ENCODE measurements around the gene RTL1. TPM values are rescaled to one million over a fixed set of nuclear protein-coding genes. Genes with fewer than 3 reads are reported as not detected.

Gene RTL1
- total RNA-seq, 1 donor from 2014 or later = not detected

GRCh38 chr14:100865682-100866591 is 37.6 kb downstream of the RTL1 start:
- no peak for DNase-seq (ENCODE audit: extremely low spot score, unreplicated experiment)
- Mint-ChIP-seq H3K27ac (ENCODE audit: unreplicated experiment) (no peak overlapping the region), H3K4me1 (ENCODE audit: unreplicated experiment) (no peaks in the 10 kb centered on the region)

GRCh38 chr14:100864960-100865681 is 38.4 kb downstream of the RTL1 start:
- Mint-ChIP-seq H3K4me3 (ENCODE audit: unreplicated experiment) (no peak overlapping the region), H3K4me1 (ENCODE audit: unreplicated experiment) (no peaks in the 10 kb centered on the region), H3K9me3 (ENCODE audit: unreplicated experiment) (no peaks in the 10 kb centered on the region), H3K27ac (ENCODE audit: unreplicated experiment) (no peak overlapping the region), H3K36me3 (ENCODE audit: unreplicated experiment) (no peaks in the 10 kb centered on the region), H3K27me3 (ENCODE audit: unreplicated experiment) (no peaks in the 10 kb centered on the region)
- no peak for DNase-seq (ENCODE audit: extremely low spot score, unreplicated experiment)
- TF ChIP-seq CTCF (IDR thresholded peaks at IDR 0.05) = no peak

More at GRCh38 chr14:100865682-100866591, 37.6 kb downstream of the RTL1 start:
- no peak for TF ChIP-seq CTCF (IDR thresholded peaks at IDR 0.05)
- H3K4me3 Mint-ChIP-seq (ENCODE audit: unreplicated experiment) = no peak overlapping the region
- H3K27me3 Mint-ChIP-seq (ENCODE audit: unreplicated experiment) = no peaks in the 10 kb centered on the region
- no peaks in the 10 kb centered on the region for H3K36me3 Mint-ChIP-seq (ENCODE audit: unreplicated experiment)
- H3K9me3 Mint-ChIP-seq (ENCODE audit: unreplicated experiment) = no peaks in the 10 kb centered on the region

GRCh38 chr14:100864206-100864605 is 39.3 kb downstream of the RTL1 start:
- H3K36me3 Mint-ChIP-seq (ENCODE audit: unreplicated experiment) = no peaks in the 10 kb centered on the region
- no peak overlapping the region for H3K4me3 Mint-ChIP-seq (ENCODE audit: unreplicated experiment)
- DNase-seq (ENCODE audit: extremely low spot score, unreplicated experiment) = no peak
- no peaks in the 10 kb centered on the region for H3K27me3 Mint-ChIP-seq (ENCODE audit: unreplicated experiment)
- no peaks in the 10 kb centered on the region for H3K4me1 Mint-ChIP-seq (ENCODE audit: unreplicated experiment)
- no peaks in the 10 kb centered on the region for H3K9me3 Mint-ChIP-seq (ENCODE audit: unreplicated experiment)
- no peak for TF ChIP-seq CTCF (IDR thresholded peaks at IDR 0.05)
- no peak overlapping the region for H3K27ac Mint-ChIP-seq (ENCODE audit: unreplicated experiment)

- no peaks in the 10 kb centered on the region for H3K4me1 Mint-ChIP-seq (ENCODE audit: unreplicated experiment)
- DNase-seq (ENCODE audit: extremely low spot score, unreplicated experiment) = no peak
- no peak overlapping the region for H3K4me3 Mint-ChIP-seq (ENCODE audit: unreplicated experiment)
- H3K9me3 Mint-ChIP-seq (ENCODE audit: unreplicated experiment) = no peaks in the 10 kb centered on the region
- H3K36me3 Mint-ChIP-seq (ENCODE audit: unreplicated experiment) = no peaks in the 10 kb centered on the region
- no peak for TF ChIP-seq CTCF (IDR thresholded peaks at IDR 0.05)
- no peak overlapping the region for H3K27ac Mint-ChIP-seq (ENCODE audit: unreplicated experiment)
- no peaks in the 10 kb centered on the region for H3K27me3 Mint-ChIP-seq (ENCODE audit: unreplicated experiment)
These were observed 40.7 kb downstream of the RTL1 start for GRCh38 chr14:100862793-100863192.

GRCh38 chr14:100862277-100862676 is 41.2 kb downstream of the RTL1 start:
- Mint-ChIP-seq H3K4me1 (ENCODE audit: unreplicated experiment) (no peaks in the 10 kb centered on the region), H3K27me3 (ENCODE audit: unreplicated experiment) (peaks cover 3% of the 10 kb centered on the region), H3K36me3 (ENCODE audit: unreplicated experiment) (no peaks in the 10 kb centered on the region), H3K4me3 (ENCODE audit: unreplicated experiment) (no peak overlapping the region), H3K27ac (ENCODE audit: unreplicated experiment) (no peak overlapping the region), H3K9me3 (ENCODE audit: unreplicated experiment) (no peaks in the 10 kb centered on the region)
- no peak for DNase-seq (ENCODE audit: extremely low spot score, unreplicated experiment)
- no peak for TF ChIP-seq CTCF (IDR thresholded peaks at IDR 0.05)
